Chondrocyte (in vitro differentiated cells): ENCODE measurements around the gene ARHGAP24. TPM values are rescaled to one million over a fixed set of nuclear protein-coding genes. Genes with fewer than 3 reads are reported as not detected.

Experiments
- DNase-seq: peaks from one replicate; pipeline ENCODE4 v3.0.0; 2021; ENCODE audit warnings: mixed read lengths, low spot score
- H3K27ac Mint-ChIP-seq: one replicate; pipeline ENCODE4 v1.8.0; 2021; ENCODE audit warnings: mild to moderate bottlenecking, moderate library complexity, mixed read lengths; ENCODE audit not compliant: unreplicated experiment
- H3K27me3 Mint-ChIP-seq: 2 replicates; pipeline ENCODE4 v1.8.0; 2021; ENCODE audit warnings: low read depth, mixed read lengths
- H3K36me3 Mint-ChIP-seq: 2 replicates; pipeline ENCODE4 v1.8.0; 2021; ENCODE audit warnings: low read depth, mixed read lengths
- H3K4me1 Mint-ChIP-seq: 2 replicates; pipeline ENCODE4 v1.8.0; 2021; ENCODE audit warnings: low read depth, mild to moderate bottlenecking, mixed read lengths
- H3K4me3 Mint-ChIP-seq: one replicate; pipeline ENCODE4 v1.8.0; 2021; ENCODE audit warnings: mild to moderate bottlenecking, moderate library complexity, mixed read lengths; ENCODE audit not compliant: unreplicated experiment
- H3K9me3 Mint-ChIP-seq: 2 replicates; pipeline ENCODE4 v1.8.0; 2021; ENCODE audit warnings: low read depth, mixed read lengths
- total RNA-seq: library from RNA; stranded (reverse); gene quantifications from 3 replicates; pipeline ENCODE4 v1.2.1, GENCODE V29; 2021
- TF ChIP-seq, protein P1 (sequence below): fragments of 200-600 bp; sonication (generic); IDR thresholded peaks from 2 replicates; pipeline ENCODE4 v1.5.0; 2021; ENCODE audit warnings: antibody characterized with exemption, mild to moderate bottlenecking, moderate library complexity

Gene ARHGAP24
- total RNA-seq, 1 donor from 2014 or later = 22.0 TPM

DNA sequence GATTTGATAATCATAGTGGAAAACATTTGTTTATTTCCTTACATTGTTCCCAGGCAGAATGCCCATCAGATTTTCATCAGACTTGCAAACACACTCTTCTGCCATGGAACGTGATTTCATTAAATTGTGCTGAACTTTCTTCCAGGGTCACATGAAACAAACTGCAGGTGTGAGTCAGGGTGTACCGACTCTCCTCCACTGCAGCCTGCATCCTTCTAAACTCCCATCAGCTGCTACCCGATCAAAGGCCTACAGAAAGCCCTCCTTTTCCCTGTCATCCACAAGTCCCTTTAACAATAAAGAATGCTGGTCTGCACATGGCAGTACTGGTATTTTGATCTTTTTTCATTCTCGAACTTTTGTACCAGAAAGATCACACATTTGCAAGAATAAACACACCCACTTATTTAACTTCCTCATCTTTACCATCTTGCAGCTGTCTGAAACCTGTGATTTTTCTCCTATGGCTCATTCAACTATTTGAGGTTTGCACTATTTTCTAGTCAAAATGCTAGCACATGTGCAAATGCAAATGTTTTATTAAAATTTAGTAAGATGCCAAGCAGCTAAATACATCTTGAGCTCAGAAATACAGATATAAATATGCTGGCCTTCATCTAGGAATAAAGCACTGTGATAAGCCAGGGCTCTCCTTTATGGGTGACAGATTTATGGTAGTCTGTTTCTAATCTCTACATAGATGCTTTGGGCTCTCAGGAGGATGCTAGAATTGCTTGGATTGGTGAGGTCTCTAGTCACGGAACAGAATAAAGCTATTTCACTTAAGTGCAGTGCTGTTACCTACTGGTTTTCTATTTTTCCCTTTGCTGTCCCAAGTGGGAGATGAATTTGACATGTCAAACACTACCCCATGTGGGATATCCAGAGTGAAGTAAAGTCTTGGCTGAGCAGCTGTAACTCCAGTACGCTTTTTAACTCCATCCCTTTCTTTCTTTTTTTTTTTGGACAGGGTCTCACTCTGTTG lies 25.8 kb upstream of the ARHGAP24 start:
- no peaks in the 10 kb centered on the region for H3K4me1 Mint-ChIP-seq
- no peak overlapping the region for H3K27ac Mint-ChIP-seq
- H3K9me3 Mint-ChIP-seq = no peaks in the 10 kb centered on the region
- DNase-seq = no peak
- TF ChIP-seq, protein P1, sequence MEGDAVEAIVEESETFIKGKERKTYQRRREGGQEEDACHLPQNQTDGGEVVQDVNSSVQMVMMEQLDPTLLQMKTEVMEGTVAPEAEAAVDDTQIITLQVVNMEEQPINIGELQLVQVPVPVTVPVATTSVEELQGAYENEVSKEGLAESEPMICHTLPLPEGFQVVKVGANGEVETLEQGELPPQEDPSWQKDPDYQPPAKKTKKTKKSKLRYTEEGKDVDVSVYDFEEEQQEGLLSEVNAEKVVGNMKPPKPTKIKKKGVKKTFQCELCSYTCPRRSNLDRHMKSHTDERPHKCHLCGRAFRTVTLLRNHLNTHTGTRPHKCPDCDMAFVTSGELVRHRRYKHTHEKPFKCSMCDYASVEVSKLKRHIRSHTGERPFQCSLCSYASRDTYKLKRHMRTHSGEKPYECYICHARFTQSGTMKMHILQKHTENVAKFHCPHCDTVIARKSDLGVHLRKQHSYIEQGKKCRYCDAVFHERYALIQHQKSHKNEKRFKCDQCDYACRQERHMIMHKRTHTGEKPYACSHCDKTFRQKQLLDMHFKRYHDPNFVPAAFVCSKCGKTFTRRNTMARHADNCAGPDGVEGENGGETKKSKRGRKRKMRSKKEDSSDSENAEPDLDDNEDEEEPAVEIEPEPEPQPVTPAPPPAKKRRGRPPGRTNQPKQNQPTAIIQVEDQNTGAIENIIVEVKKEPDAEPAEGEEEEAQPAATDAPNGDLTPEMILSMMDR = no peak
- no peak overlapping the region for H3K4me3 Mint-ChIP-seq
- no peaks in the 10 kb centered on the region for H3K36me3 Mint-ChIP-seq
- peaks cover 8% of the 10 kb centered on the region for H3K27me3 Mint-ChIP-seq

DNA sequence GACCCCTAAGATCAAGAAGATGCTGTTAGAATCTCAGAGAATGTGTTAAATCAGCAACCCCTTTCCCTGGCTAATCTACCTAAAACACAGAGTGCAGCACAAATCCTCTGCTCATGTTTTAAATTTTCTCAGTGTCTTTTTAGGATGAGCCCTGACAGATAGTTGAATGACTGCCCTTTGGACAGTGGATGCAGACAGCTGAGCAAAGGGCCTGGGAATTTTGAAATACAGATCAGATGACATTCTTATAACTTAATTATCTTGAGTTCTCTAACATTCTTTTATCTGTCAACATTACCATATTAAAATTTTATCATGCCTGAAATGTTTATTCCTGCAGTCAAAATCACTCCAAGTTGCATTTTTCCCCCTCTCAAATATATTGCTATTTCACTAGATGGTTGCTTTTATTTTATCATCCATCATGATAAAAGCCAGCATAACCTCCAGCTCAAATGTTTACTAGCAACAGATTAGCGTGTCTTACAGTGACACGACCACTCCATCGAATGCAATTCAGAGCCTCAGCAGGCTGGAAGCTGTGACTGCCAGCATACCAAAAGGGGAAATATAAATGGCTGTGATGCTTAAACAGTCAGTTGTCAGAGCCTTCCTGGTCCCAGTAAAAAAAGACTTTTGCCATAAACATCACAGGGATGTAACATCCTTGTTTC lies 22.8 kb upstream of the ARHGAP24 start:
- TF ChIP-seq, protein P1 = no peak
- no peaks in the 10 kb centered on the region for H3K9me3 Mint-ChIP-seq
- no peaks in the 10 kb centered on the region for H3K36me3 Mint-ChIP-seq
- H3K27me3 Mint-ChIP-seq = peaks cover 8% of the 10 kb centered on the region
- no peak overlapping the region for H3K4me3 Mint-ChIP-seq
- H3K4me1 Mint-ChIP-seq = no peaks in the 10 kb centered on the region
- DNase-seq = no peak
- H3K27ac Mint-ChIP-seq = no peak overlapping the region

DNA sequence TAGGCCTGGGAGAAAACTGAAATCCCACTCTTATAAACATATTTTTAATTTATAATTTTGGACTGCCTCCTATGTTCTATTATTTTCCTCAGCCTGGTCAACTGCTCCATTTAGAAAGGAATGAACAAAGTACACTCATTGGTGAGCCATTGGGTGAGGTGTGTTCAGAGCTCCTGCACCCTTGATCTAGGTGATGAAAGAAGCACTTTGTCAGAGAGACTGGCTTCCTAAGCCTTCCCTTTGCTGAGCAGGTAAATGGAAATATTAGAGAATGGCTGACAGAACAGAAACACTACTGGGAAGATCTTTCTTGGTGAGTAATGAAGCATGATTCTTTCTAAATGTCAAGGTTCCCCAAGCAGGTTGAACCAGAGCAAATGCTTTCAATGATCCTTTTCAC lies 19.0 kb upstream of the ARHGAP24 start:
- H3K4me1 Mint-ChIP-seq = no peaks in the 10 kb centered on the region
- DNase-seq = no peak
- peaks cover 5% of the 10 kb centered on the region for H3K27me3 Mint-ChIP-seq
- no peak overlapping the region for H3K4me3 Mint-ChIP-seq
- H3K36me3 Mint-ChIP-seq = no peaks in the 10 kb centered on the region
- H3K9me3 Mint-ChIP-seq = no peaks in the 10 kb centered on the region
- no peak overlapping the region for H3K27ac Mint-ChIP-seq
- TF ChIP-seq, protein P1 = no peak

DNA sequence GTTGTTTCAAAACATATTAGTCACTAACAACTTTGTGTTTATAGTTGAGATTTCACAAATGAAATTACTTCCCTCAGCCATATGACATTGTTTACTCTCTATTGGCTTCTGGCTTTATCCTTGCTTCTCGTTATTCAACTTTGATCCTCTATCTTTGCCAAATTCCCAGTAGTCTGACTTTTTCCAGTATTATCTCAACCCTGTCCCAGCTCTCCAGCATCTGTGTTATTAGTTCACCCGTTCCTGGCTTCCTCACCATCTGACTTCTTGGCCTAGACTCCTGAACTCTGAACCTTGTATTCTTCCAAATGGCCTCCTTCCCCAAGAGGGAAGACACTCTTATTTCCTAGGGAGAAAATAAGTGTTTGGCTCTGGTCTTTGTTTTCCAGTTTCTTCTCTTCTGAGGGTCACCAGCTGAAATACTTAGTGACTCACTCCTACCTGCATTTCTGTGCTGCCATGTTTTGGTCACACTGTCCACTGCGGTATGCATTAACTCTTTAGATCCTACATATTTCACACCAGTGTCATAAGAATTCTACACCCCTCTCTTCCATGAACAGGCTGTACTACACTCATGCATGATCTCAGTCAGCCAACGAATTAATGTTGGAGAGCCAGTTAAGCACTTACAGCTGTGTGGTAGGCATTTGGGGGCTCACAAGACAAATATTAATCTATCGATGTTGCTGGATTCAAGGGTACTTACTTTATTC lies 17.0 kb upstream of the ARHGAP24 start:
- Mint-ChIP-seq H3K9me3 (no peaks in the 10 kb centered on the region), H3K27me3 (peaks cover 5% of the 10 kb centered on the region), H3K4me3 (no peak overlapping the region), H3K27ac (no peak overlapping the region), H3K36me3 (no peaks in the 10 kb centered on the region), H3K4me1 (no peaks in the 10 kb centered on the region)
- TF ChIP-seq, protein P1 = no peak
- DNase-seq = no peak

DNA sequence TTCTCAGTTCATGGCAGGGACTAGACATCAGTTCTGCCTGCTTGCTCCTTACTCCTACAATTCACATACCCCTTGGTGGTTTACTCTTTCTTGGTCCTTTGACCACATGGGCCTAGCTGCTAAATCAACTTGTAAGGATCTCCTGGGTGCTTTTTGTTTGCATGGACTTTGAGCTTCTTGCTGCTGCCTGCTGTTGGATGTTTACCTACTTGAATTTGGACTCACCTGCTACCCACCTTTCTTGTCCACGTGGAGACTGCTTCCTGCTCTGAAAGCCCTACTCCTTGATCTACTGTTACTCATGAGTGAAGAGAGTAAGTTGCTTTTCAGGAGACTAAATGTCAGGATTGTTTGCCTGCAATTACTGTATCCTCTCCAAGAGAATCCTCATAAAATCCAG lies 15.2 kb upstream of the ARHGAP24 start:
- no peaks in the 10 kb centered on the region for H3K36me3 Mint-ChIP-seq
- H3K27me3 Mint-ChIP-seq = peaks cover 2% of the 10 kb centered on the region
- no peaks in the 10 kb centered on the region for H3K4me1 Mint-ChIP-seq

More for the DNA sequence above, 15.2 kb upstream of the ARHGAP24 start:
- Mint-ChIP-seq H3K27ac (no peak overlapping the region), H3K9me3 (no peaks in the 10 kb centered on the region), H3K4me3 (no peak overlapping the region)
- no peak for DNase-seq
- TF ChIP-seq, protein P1 = no peak
